GM20000 (cell line): ENCODE data around the gene DUSP16.
A peak's percentile ranks its signal among the peaks of the same experiment; 100 is the strongest.

Source experiments
- DNase-seq: peaks from one replicate; pipeline ENCODE4 v3.0.0; 2012; ENCODE audit warnings: low spot score
- TF ChIP-seq, protein P1 (sequence below): IDR thresholded peaks from 2 replicates; pipeline ENCODE4 v1.5.1; 2012; ENCODE audit warnings: mild to moderate bottlenecking, control low read depth; ENCODE audit errors: extremely low read depth, missing control alignments

DUSP16 gene

DNA sequence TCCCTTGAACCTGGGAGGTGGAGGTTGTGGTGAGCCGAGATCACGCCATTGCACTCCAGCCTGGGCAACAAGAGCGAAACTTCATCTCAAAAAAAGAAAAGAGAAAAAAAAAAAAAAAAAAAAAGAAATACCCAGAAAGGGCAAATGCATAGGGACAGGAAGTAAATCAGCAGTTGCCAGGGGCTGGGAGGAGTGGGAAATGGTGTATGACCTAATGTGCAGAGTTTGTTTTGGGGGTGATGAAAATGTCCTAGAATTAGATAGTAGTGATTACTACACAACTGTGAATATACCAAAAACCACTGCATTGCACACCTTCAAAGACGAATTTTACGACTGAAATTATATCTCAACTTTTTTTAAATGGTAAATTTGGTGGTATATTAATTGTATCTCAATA is 20.4 kb downstream of the DUSP16 start:
- TF ChIP-seq, protein P1, sequence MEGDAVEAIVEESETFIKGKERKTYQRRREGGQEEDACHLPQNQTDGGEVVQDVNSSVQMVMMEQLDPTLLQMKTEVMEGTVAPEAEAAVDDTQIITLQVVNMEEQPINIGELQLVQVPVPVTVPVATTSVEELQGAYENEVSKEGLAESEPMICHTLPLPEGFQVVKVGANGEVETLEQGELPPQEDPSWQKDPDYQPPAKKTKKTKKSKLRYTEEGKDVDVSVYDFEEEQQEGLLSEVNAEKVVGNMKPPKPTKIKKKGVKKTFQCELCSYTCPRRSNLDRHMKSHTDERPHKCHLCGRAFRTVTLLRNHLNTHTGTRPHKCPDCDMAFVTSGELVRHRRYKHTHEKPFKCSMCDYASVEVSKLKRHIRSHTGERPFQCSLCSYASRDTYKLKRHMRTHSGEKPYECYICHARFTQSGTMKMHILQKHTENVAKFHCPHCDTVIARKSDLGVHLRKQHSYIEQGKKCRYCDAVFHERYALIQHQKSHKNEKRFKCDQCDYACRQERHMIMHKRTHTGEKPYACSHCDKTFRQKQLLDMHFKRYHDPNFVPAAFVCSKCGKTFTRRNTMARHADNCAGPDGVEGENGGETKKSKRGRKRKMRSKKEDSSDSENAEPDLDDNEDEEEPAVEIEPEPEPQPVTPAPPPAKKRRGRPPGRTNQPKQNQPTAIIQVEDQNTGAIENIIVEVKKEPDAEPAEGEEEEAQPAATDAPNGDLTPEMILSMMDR = no peak
- DNase-seq = no peak

DNA sequence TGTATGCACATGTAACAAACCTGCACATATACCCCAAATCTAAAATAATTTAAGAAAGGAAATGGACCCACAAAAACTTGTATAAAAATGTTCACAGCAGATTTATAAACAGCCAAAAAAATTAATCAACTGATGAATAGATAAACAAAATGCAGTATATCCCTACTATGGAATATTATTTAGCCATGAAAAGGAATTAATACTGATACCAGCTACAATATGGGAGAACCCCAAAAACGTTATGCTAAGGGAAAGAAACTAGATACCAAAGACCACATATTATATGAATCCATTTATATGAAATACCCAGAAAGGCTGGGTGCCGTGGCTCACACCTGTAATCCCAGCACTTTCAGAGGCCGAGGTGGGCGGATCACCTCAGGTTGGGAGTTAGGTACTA is 20.9 kb downstream of the DUSP16 start:
- DNase-seq = no peak
- TF ChIP-seq, protein P1 = no peak

DNA sequence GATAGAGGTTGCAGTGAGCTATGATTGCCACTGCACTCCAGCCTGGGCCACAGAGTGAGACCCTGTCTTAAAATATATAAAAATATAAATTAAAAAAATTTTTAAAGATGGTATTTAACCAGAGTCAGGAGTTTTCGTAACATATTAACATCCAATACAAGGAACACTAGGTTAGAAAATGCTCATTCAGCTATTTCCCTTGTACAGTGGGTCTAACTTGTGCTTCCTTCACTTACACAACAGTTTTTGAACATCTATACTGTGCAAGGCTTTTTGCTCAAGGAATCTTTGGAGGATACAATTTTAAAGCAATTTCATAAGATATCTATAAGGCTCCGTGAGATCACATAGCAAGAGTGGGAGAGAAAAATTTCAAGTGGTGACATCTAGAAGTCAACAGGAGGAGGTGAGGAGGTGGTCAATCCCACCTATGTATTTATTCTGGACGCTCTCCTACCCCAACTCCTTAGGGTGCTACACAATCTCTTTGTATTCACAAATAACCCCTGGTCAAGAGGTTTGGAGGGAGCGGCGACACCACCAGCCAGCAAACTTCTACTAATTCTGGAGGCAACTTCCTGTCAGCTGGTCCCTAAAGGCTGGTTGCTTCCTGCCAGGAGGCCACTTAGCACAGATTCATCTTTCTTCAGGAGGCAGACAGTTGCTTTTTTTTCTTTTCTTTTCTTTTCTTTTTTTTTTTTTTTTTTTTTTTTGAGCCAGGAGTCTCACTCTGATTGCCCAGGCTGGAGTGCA is 22.2 kb downstream of the DUSP16 start:
- TF ChIP-seq, protein P1 = no peak

DNA sequence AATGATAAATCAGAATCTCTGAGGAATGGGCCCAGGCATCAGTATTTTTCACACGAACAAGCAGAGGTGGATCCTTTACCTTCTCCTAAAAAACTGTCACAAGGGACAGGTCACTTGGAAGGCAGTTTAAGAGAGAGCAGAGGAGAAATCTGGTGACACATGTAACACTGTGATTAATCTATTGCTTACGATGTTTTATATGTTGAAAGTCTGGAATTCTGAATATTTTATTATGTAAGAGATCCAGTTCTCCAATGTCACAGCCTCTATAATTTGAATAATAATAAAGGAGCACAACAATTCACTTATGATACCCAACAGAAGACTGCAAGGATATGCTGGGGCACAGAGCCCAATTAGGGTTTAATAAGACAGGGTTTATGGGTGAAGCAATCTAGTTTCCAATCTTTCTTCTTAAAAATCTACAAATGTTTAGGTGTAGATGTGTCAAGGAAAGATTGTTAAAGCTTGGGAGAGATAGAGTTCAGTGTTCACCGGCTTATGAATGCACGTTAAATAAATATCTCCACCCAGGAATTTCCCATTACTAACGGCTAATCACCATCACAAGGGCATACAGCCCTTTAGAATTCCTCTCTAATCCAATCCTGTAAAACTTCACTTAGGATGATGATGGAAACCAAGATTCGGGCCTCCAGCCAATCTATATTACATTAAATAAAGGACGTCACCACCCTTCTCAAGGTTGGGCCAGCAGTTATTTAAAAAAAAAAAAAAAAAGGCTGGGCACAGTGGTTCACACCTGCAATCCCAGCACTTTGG is 23.4 kb downstream of the DUSP16 start:
- DNase-seq = no peak
- TF ChIP-seq, protein P1 = no peak

More for the DNA sequence above, 22.2 kb downstream of the DUSP16 start:
- DNase-seq = peak; percentile 21

DNA sequence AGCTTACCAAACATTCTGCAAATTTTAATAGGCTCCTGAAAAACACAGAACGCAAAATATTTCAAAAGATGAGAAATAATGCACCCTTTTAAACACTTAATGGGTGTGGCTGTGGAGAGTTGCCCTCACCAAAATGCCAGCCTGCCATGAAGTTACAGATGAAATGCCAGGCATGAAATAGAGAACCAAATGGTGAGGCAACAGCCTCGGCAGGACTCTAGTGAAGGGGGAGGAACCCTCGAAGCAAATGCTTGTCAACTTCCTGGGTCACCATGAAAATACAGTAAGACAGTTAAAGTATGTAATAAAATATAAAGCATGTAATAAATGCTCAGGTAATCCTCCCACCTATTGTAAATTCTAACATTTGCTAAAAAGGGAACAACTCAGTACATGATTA is 24.1 kb downstream of the DUSP16 start:
- TF ChIP-seq, protein P1 = no peak
- DNase-seq = no peak

DNA sequence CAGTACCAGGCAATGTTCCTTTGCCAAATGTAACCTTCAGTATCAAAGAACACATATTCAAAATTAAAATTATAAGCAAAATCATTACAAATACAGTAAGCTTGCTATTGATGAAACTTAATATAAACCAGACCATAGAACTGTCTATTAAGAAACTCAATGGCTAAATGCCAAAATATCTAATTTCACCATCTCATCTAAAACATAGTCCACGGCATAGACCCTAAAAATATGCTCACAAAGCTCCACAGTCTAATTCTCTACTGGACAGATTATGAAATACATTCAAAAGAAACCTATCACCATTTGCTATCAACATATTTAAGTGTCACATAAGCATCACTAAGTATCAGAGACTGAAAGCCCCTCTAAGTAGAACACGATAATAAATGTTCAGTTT is 25.2 kb downstream of the DUSP16 start:
- TF ChIP-seq, protein P1 = no peak
- no peak for DNase-seq

DNA sequence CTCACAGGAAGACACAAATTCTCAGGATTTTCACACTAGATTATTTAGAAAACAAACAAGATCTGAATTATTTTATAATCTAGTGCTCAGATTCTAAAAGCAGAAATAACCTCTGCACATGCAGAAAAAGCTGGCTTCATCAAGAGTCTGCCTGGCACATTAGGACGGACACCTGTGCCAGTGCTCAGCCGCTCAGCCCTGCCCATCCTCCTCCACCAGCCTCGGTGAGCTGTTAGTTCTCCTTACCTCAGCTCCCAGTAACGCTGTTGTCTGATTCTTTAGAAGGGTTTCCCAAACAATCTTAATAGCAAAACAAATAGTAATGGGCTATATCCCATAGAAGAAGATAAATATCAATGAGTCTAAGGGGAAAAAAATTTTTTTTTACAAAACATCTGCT is 27.7 kb downstream of the DUSP16 start:
- no peak for DNase-seq
- TF ChIP-seq, protein P1 = no peak
